Occipital lobe (tissue), 2 donors: ENCODE measurements around the gene XCL1. TPM values are rescaled to one million over a fixed set of nuclear protein-coding genes. Genes with fewer than 3 reads are reported as not detected.
"Not testable (repeated sequence)": the region's sequence is repeated elsewhere in the genome, so short reads cannot be mapped to it uniquely, and the experiment has no call there.

Source experiments
- DNase-seq: peaks from one replicate; lab custom pipeline; 2025; lab: John Stamatoyannopoulos, UW
- total RNA-seq: library from RNA; depleted of rRNA; stranded (reverse); fragments of >200 nt; gene quantifications from one replicate; pipeline ENCODE4 v1.2.3, GENCODE V29; 2014

XCL1 gene
- total RNA-seq, 1 donor from 2014 or later, result not detected

DNA sequence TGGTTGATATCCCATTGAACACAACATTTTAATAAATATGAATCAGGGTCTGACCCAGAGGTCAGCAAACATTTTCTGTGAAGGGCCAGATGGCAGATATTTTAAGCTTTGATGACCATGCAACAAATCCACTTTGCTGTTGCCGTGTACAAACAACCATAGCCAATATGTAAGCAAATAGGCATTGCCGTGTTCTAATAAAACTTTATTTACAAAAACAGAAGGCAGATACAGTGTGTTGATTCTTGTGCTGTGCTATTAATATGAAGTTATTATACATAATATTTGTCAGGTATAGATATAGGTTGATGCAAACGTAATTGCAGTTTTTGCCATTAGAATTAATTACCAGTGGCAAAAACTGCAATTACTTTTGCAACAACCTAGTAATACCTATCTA lies 8.8 kb upstream of the XCL1 start:
- no peak for DNase-seq

DNA sequence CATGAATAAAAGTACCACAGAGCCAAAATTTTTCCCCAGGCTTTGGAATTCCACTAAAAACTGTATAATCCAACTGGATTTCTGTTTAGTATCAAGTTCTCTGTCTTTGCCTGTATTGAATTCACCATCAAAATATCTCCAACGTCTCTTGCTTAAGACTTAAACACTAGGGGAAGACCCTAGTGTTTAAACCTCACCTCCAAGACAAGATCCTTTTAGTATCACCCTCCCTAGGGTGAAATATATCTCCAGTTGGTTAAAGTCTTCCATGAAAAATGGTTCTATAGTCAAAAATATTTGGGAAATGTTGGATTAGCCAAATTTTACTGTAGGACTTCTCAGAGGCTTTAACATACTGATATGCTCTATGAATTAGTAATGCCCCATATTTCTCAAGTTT lies 8.1 kb upstream of the XCL1 start:
- DNase-seq, result no peak

DNA sequence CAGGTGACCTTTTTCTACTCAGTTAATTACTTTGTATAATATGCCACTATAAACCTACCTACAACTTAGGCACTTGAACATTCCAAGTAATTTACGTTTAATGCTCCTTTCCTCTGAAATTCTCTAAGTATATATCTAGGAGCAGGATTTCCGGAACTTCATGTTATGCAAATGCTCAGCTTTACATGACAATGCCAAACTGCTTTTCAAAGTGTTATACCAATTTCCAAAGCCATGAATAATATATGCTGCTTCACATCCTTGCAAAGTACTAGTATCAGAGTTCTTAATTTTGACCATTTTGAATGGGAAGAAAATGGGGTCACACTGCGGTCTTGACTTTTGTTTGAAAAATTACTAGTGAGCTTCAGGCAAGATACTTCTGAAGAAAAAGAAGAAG lies 5.8 kb upstream of the XCL1 start:
- DNase-seq, result no peak

DNA sequence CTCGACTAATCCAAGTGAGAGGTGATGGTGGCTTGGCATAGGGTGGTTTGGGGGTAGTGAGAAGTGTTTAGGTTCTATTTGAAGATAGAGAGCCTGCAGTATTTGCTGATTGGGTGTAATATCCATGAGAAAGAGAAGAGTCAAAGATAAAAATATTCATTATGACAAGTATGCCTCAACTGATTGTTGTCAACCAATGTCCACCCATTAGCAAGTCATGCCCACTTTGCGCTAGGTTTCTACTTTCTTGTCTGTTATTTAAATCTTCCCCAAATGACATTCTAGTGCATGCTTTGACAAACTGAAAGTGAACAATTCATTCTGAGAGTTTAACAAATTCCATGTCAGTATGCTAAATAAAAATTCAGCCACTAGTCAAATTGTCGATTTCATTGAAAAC lies 3.8 kb upstream of the XCL1 start:
- no peak for DNase-seq

DNA sequence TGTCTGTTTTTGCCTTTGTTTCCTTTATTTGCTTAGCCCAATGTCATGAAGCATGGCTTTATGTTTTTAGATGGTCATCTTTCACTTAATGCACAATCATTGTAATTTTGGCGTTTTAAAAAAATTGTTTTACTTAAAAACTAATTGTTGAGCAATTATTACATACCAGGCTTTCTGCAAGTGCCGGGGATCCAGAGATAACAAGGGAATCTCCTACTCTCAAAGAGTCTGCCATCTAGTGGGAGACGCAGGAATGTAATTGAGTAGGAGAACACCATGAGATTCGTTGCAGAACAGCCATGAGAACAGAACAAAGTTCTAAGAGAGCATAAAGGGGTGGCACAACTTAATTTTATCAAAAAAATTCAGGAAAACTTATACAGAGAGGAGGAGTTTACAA lies 2.2 kb upstream of the XCL1 start:
- DNase-seq, result not testable (repeated sequence)

DNA sequence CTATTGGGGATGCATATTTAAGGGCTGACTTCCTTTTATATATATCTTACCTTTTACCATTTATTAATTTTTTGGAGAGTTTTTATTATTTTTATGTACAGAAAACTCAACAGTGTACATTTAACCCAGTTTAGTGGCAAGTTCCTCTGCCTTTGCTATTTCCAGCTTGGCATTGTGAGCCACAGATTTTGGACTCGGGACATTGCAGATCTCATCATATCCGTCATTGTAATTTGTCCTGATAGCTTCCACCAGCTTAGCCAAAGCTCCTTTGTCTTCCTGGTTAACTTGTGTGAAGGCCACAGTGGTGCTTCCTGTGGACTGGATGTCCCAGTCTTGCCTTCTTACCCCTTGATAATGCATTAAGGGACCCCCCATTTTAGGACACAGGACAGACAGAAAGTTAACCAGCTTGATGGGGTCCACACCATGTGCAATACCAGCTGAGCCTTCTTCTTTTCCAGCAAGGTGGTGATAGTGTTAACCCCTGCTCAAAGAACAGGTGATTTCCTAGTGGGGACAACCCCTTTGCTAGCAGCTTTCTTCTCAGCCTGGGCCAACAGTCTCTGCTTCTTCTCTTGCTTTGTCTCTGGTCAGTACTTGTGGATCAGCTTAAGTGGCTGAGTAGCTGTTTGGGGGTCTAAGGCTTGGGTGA lies 2.3 kb downstream of the XCL1 start:
- not testable (repeated sequence) for DNase-seq

DNA sequence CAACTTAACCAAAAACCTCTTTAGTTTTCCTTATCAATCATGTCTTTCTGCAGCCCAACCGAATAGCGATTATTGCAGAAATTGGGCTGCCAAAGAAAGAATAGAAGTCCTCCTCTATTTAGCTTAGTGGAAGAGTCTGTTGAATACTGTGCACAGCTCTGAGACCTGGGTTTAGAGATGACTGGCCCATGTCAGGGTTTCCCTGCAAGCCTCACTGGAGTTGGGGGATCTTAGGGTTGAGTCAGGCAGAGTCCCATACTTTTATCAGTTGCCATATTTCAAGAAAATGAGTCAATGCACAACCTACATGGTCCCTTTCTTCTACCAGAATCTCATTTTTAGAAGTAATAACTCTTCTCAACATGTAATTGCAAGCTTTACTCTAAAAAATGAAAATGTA lies 3.9 kb downstream of the XCL1 start:
- DNase-seq, result not testable (repeated sequence)

DNA sequence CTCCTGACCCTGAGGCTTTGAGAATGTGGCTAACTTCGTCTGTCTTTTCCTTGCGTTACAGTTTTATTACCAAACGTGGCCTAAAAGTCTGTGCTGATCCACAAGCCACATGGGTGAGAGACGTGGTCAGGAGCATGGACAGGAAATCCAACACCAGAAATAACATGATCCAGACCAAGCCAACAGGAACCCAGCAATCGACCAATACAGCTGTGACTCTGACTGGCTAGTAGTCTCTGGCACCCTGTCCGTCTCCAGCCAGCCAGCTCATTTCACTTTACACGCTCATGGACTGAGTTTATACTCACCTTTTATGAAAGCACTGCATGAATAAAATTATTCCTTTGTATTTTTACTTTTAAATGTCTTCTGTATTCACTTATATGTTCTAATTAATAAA lies 4.6 kb downstream of the XCL1 start:
- DNase-seq, result not testable (repeated sequence)

DNA sequence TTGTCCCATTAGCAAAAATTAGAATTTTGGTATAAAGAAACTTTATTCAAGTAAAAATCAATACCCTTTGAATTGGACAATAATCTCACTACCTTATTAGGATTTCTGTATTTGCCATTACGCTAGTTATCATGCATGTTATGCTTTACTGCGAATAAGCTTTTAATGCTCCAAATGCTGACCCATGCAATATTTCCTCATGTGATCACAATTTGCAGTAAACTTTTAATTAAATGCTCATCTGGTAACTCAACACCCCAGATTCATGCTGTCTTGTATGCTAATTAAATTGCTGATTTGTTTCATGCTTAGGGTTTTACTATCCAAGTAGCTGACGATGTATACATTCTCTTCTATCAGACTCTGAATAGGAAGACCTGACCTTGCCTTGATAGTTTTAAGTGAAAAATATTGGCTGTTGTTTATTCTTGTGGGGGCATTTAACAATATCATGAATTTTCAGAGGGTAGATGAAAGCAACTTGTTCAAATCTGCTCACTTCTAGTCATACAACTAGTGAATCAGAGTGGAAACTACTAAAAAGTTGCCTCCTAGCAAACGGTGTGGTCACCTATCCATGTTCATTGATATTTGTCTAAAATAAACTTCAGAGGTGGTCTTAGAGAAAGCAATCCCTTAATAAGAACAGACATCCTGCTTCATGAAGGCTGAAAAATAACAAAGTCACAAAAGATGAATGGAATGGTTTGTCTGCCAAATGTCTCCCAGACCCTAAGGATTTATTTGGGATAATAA lies 5.6 kb downstream of the XCL1 start:
- no peak for DNase-seq

DNA sequence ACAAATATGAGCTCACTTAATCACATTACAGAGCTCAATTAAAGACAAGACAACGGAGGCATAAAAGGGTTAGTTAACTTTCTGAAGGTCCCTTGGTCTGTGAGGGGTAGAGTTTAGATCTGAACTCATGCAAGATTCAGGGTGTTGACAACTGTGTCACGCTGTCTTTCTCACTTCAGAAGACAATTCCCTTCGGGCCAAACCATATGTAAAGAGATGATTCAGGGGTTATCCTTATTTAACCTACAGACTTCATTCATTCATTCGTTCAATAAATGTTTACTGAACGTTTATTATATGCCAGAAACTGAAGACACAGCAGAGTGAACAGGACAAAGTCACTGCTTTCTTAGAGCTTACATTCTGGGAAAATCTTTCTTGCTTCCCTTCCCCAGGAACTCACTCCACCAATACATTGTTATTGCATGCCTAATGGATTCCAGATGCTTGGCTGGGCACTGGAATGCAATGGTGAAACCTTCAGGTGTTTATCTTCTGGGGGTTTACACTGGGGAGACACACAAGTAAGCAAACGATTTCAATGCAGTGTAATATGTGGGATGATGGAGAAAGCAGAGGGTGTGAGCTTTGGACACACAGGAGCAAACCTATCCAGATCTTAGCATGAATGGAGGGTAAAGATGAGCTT lies 6.4 kb downstream of the XCL1 start:
- DNase-seq, result no peak

DNA sequence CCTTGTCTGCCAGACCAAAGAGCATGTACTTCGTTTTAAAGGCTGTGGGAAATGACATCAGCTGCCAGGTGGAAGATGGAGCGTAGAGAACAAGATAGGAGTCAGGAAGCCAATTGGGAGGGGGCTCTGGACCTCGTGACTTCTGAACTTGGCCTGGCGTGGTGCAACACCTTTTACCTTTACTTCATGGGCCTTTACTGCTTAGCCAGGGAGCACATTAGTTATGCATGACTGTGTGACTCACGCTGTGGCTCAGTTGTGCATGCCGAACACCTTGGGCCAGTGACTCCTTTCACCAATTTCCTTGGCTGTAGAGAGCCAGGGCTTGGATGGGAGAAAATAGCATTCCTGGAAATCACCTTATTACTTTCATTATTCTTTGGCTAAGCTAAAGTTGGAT lies 7.2 kb downstream of the XCL1 start:
- DNase-seq, result no peak

DNA sequence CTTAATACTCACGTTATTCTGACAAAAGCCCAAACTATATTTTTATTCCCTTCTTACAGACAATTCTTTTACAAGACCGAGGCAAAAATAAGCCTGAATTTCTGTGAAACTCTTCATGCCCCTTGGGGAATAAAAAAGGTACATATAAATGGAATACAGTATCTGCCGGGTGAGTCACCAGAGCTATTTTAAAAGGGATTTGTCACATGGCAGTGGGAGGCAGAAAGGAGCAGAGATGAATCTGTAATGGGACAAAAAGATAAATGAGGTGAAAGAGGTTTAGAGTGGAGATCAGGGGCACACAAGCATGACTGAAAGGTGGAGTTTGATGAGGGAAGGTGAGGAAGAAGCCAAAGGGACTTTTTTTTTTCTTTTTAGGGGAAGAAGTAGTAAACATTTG lies 8.8 kb downstream of the XCL1 start:
- no peak for DNase-seq

DNA sequence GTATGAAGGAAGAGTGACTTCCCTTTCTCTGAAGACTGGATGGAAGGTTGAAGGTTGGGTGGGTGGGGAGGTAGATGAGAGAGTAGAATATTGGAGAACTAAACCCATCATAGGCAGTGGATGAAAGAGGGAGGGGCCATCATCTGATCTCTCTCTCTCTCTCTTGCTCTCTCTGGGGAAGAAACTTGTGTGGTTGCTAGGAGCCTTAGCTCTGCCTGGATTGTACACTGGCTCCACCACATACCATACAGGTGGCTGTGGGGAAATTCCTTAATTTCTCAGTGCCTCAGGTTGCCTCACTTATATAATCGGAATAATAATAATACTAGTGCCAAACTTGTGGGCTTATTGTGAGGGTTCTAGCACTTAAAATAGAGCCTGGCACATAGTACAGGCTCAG lies 9.5 kb downstream of the XCL1 start:
- no peak for DNase-seq

DNA sequence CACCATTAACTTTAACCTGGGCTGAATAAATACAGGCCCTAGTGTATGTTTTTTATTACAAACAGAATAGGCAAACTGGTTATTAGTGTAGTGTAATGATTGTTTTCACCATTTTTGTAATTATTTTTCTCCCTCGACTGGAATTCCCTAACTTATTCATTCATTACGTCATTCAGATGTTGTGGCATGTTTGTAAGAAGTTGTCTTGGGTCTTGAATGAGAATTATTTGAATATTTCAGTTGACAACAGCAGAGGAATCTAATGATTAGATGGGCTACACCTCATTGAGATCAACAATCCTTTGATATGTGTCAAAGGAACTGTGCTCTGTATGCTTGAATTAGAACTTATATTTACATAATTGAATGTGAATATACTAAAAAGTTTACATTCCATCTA lies 12.8 kb downstream of the XCL1 start:
- no peak for DNase-seq

DNA sequence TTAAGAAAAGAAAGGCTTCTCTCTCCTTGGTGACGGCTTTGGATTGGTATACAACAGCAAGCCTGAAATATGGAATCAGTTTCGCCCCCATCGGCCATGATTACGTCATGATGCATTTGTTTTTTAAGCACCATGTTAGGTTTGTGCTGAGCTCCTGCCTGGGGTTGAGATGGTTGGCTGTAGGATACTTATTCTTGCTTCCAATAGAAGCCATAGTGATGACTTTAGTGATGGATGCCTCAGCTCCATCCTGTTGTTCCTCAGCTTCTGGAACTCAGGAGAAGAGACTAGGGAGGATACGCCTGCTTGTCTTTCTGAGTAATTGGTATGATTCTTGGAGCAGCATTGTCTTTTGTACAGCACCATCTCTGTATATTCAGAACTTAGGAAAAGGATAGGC lies 14.7 kb downstream of the XCL1 start:
- DNase-seq, result no peak

DNA sequence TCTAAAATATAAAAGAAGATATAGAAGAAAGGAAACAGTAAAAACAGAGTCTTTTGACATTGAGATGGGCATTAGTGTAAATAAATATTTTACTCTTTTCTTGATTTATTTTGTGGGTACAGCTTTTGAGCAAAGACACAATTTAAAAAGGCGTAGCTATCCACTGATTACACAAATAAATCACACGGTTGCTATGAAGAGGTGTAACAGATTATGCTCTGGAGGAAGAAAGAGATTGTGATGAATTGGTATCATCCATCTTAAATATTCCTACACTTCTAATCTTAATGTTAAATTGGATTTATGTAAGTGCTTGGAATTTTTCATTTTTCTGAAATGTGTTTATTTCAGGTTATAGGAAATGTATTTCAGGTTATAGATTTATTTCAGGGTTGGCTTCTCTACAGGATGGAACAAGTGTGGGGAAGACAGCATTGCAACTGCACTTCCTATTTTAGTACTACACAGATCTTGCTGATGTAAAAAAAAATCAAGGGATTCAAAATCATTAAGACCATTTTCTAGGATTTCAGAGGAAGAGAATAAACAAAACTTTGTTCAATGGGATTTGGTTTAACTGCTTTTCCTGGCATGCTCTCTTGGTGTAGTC lies 15.3 kb downstream of the XCL1 start:
- DNase-seq, result no peak

DNA sequence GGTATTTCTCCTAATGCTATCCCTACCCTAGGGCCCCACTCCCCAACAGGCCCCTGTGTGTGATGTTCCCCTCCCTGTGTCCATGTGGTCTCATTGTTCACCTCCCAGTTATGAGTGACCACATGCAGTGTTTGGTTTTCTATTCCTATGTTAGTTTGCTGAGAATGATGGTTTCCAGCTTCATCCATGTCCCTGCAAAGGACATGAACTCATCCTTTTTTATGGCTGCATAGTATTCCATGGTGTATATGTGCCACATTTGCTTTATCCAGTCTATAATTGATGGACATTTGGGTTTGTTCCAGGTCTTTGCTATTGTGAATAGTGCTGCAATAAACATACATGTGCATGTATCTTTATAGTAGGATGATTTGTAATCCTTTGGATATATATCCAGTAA lies 19.0 kb downstream of the XCL1 start:
- not testable (repeated sequence) for DNase-seq

DNA sequence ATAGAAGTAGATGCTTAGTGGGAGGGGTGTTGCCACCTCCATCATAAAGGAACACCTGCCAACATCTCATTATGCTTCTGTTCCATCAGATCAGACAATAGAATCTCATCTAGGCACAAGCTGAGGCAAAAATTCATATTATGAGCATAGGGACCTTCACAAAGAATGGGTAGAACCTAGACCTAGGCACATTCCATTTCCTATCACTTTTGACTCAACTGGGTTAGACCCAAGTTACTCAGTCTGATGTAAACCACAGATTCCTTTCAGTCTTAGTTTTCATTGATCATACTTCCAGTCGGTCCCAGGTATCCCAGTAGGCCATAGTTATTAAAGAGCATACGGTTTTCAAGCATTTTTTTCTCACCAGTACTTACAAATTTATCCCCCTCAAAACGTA lies 21.7 kb downstream of the XCL1 start:
- DNase-seq, result no peak

DNA sequence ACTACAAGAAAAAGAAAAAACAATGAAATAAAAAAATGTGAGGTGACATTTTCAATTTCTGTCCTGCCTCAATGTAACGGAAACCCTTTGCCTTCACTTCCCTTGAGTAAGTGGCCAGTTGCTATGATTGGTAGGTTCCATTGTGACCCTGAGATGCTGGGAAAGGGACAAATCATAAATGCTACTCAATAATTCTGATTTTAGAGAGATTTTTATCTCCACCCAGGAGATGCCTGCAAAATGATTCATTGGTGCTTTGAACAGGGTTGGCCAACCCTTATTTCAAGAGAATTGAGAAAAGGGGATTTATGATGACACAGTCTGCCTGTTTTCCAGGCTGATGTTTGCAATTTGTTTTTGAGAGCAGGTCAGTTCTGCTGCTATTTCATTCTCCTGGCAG lies 22.5 kb downstream of the XCL1 start:
- DNase-seq, result no peak

DNA sequence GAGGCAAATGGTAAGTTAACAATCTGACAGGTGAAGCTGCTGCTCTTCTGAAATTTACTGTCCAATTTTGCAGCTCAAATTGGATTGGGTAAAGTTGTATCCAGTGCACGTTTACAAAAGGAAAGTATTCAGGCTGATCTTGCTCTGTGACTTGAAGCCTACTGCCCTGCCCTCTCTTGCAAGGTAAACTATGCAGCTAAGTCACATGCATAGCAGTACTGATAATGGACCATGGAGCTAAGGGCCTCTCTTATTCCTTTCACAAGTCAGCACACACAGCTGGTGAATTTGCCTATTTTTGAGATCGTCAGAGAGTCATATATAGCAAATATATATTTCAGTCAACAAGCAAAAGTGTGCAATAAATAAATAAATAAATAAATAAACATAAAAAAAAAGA lies 23.2 kb downstream of the XCL1 start:
- DNase-seq, result no peak

DNA sequence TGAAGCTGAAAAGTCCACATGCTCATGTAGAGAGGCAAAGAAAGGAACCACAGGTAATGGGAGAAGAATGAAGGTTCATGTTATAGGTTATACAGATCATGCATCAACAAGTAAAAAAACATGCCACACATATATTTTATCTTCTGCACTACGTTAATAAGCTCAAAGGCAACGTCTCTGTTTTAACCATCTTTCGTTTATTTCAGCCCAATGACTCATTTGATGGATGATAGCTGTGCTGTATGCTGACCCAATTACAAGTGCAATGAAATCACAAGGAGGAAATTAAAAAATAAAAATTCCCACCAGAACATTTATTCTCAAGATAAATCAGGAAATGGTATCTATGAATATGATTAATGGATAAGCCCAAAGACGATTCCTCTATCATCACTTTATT lies 24.6 kb downstream of the XCL1 start:
- DNase-seq, result no peak

DNA sequence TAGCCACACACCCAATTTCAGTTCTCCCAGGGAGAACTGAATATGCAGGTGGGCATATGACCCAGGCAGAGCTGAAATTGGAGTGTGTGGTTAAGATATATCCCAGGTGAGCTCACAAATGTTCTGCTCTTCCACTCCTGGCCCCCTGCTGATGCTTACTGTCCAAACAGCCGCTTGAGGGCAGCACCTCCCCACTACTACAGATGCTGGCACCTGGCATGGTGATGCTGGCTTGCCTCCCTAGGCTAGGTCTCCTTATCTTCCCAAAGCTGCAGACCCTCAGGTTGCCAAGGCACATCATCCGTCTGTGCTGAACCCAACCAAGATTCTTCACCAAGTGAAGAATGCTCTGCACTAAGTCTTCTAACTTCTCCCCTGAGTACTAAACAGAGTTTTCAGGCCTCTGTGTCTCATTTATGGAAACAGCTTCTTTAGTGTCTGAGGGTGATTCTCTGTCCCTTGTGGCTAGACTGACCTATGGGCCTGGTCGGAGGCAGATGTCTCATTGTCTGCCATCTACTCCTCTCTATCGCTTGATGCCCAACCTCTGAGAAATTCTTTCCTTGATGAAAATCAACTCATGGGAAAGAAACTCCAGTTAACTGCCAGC lies 27.2 kb downstream of the XCL1 start:
- DNase-seq, result peak; percentile 67
